PFSK-1 (cell line): ENCODE measurements around the gene SERP2.

Experiments used
- FOXP2 ChIP-seq: optimal IDR thresholded peaks from 2 replicates; pipeline ENCODE3; 2011; ENCODE audit warnings: borderline replicate concordance, control low read depth, inconsistent platforms; ENCODE audit not compliant: insufficient read depth; ENCODE audit errors: extremely low read length, extremely low read depth
- POLR2AphosphoS5 ChIP-seq: IDR thresholded peaks from 2 replicates; pipeline ENCODE4 v1.6.1; 2012; ENCODE audit warnings: low read depth, mild to moderate bottlenecking, control low read depth, low read length, moderate library complexity
- REST ChIP-seq, 2 experiments: IDR thresholded peaks; 2 replicates each; pipeline versions ENCODE4 v1.6.1 to v1.8.0; 2011 to 2012; ENCODE audit warnings: low read depth in 2 of 2, low read length in 2 of 2, control low read depth in 1 of 2, inconsistent platforms in 1 of 2, mild to moderate bottlenecking in 1 of 2, moderate library complexity in 1 of 2; ENCODE audit not compliant: insufficient read depth in 1 of 2
- SIN3A ChIP-seq: IDR thresholded peaks from 2 replicates; pipeline ENCODE4 v1.6.1; 2012; ENCODE audit warnings: mild to moderate bottlenecking, low read length, moderate library complexity, borderline replicate concordance; ENCODE audit not compliant: insufficient read depth
- TAF1 ChIP-seq: IDR thresholded peaks from 2 replicates; pipeline ENCODE4 v1.6.1; 2012; ENCODE audit warnings: low read length, control low read depth, borderline replicate concordance; ENCODE audit not compliant: insufficient read depth

Gene SERP2

GRCh38 chr13:44346534-44346933, 27.1 kb upstream of the SERP2 start:
- TF ChIP-seq SIN3A, result no peak
- TF ChIP-seq POLR2AphosphoS5, result no peak
- no peak for TF ChIP-seq REST (IDR thresholded peaks at IDR 0.05; ENCODE audit: insufficient read depth in 1 of 2, low read depth in 2 of 2, low read length in 2 of 2)
- TF ChIP-seq TAF1, result no peak
- no peak for TF ChIP-seq FOXP2

DNA sequence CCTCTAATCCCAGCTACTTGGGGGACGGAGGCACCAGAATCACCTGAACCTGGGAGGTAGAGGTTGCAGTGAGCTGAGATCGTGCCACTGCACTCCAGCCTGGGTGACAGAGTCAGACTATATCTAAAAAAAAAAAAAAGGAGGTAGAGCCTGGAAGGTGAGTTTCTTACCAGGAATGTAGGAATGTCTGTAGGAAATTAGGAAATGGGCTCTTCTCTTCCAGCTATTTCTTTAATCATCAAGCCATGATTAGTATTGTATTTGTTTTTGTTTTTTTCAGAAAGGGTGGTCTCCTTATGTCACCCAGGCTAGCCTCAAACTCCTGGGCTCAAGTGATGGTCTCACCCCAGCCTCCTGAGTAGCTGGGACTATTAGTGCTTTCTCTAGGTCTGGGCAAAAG, 26.3 kb upstream of the SERP2 start:
- TF ChIP-seq FOXP2 (no peak), REST (IDR thresholded peaks at IDR 0.05; ENCODE audit: insufficient read depth in 1 of 2, low read depth in 2 of 2, low read length in 2 of 2) (no peak), SIN3A (no peak), POLR2AphosphoS5 (no peak)

DNA sequence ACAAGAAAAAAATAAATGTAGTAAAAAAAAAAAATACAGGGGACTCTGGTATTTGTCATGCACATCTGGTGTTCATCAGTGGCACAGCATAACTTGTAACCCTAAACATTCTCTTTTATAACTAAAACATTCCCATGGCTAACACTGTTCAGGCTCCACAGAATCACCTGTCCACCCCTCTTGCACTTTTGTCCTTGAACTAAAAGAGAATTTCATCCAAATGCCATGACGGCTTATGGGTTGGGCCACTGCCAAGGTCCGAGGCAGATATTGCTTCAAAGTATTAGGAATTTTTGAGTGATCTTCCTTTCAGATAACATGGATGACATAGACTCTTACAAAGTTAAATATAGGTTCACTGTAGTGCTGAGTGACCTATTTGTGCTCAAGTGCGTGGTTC, 25.7 kb upstream of the SERP2 start:
- no peak for TF ChIP-seq SIN3A
- TF ChIP-seq FOXP2, result no peak
- no peak for TF ChIP-seq POLR2AphosphoS5
- TF ChIP-seq REST (IDR thresholded peaks at IDR 0.05; ENCODE audit: insufficient read depth in 1 of 2, low read depth in 2 of 2, low read length in 2 of 2), result no peak
- no peak for TF ChIP-seq TAF1

GRCh38 chr13:44350775-44351504, 22.7 kb upstream of the SERP2 start:
- TF ChIP-seq POLR2AphosphoS5, result no peak
- no peak for TF ChIP-seq TAF1
- TF ChIP-seq REST (IDR thresholded peaks at IDR 0.05; ENCODE audit: insufficient read depth in 1 of 2, low read depth in 2 of 2, low read length in 2 of 2), result no peak
- TF ChIP-seq FOXP2, result no peak
- no peak for TF ChIP-seq SIN3A

- TF ChIP-seq POLR2AphosphoS5, result no peak
- TF ChIP-seq SIN3A, result no peak
- no peak for TF ChIP-seq FOXP2
- no peak for TF ChIP-seq REST (IDR thresholded peaks at IDR 0.05; ENCODE audit: insufficient read depth in 1 of 2, low read depth in 2 of 2, low read length in 2 of 2)
- no peak for TF ChIP-seq TAF1
Observed at GRCh38 chr13:44351505-44351854, 22.1 kb upstream of the SERP2 start.
